Ascending aorta (tissue), 2 donors: ENCODE data around the gene CTCFL. TPM values are rescaled to one million over a fixed set of nuclear protein-coding genes. Genes with fewer than 3 reads are reported as not detected.

Source experiments
- DNase-seq, 2 donors: peaks; one replicate each; pipeline ENCODE4 v3.0.0-alpha.2; 2019; ENCODE audit warnings: low spot score in 2 of 2
- H3K27ac ChIP-seq, 2 donors: fragments of 200-600 bp; sonication (generic); one replicate each; pipeline ENCODE4 v1.5.1; 2016 to 2017; ENCODE audit warnings: mild to moderate bottlenecking in 1 of 2
- H3K27me3 ChIP-seq: fragments of 200-600 bp; sonication (generic); one replicate; pipeline ENCODE4 v1.5.1; 2017
- H3K36me3 ChIP-seq, 2 donors: fragments of 200-600 bp; sonication (generic); one replicate each; pipeline ENCODE4 v1.5.1; 2016
- H3K4me1 ChIP-seq, 2 donors: fragments of 200-600 bp; sonication (generic); one replicate each; pipeline ENCODE4 v1.5.1; 2016 to 2017; ENCODE audit warnings: mild to moderate bottlenecking in 1 of 2
- H3K4me3 ChIP-seq, 2 donors: fragments of 200-600 bp; sonication (generic); one replicate each; pipeline ENCODE4 v1.5.1; 2016 to 2017; ENCODE audit warnings: mild to moderate bottlenecking in 1 of 2
- H3K9me3 ChIP-seq, 2 donors: fragments of 200-600 bp; sonication (generic); one replicate each; pipeline ENCODE4 v1.5.1; 2016
- CTCF ChIP-seq, 3 experiments: fragments of 200-600 bp in 2 of 3; fragments of 450-650 bp in 1 of 3; sonication (generic) in 2 of 3; IDR thresholded peaks; one replicate each; pipeline ENCODE4 v1.5.1; 2016 to 2019; ENCODE audit warnings: antibody characterized with exemption in 3 of 3, mild to moderate bottlenecking in 1 of 3, moderate library complexity in 1 of 3
- intact Hi-C: fragments of 100-400 bp; cut with DNase I; formaldehyde crosslinking; loops from one replicate; pipeline ENCODE4 v1.15.1; 2023
- total RNA-seq: library from RNA; depleted of rRNA; stranded (reverse); fragments of >200 nt; gene quantifications from one replicate; pipeline ENCODE4 v1.1.0, GENCODE V29; 2016

The CTCFL gene
- total RNA-seq, 1 donor from 2014 or later, result not detected

DNA sequence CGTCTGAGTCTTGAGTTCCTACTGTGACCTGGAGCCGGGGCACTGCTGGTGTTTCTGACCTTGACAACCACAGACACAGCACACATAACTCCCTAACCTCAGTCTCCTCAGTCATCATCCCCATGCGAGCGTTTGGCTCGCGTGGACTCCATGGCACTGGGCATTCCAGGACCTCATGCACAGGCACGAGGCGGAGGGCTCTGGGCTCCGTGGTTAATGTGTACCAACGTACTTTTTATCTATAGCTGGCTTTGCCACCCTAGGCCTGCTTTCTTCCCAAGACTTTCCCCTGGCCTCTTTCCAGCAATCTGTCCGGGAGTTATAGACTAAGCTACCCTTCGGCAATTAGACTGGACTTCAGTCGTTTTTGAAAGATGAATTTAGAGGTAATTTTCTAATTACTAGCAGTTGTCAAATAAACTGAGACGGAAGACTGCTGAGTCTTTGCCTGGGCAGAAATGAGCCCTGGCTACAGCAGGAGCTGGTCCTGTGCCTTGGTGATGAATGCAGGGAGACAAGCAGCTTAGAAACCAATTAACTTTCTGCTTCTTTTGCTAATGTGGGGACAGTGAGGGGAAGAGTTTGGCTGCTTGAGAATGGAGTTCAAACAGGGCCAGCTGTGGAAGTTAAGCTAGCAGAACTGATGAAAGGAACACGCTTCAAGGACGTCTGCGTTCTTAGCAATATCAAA is 16.1 kb upstream of the CTCFL start:
- Histone ChIP-seq H3K36me3 (no peaks in the 10 kb centered on the region), H3K27me3 (no peaks in the 10 kb centered on the region), H3K4me3 (no peak overlapping the region), H3K9me3 (no peaks in the 10 kb centered on the region), H3K4me1 (no peaks in the 10 kb centered on the region), H3K27ac (no peak overlapping the region)
- intact Hi-C loops, result no loop called here
- no peak for DNase-seq
- no peak for TF ChIP-seq CTCF (IDR thresholded peaks at IDR 0.05)

DNA sequence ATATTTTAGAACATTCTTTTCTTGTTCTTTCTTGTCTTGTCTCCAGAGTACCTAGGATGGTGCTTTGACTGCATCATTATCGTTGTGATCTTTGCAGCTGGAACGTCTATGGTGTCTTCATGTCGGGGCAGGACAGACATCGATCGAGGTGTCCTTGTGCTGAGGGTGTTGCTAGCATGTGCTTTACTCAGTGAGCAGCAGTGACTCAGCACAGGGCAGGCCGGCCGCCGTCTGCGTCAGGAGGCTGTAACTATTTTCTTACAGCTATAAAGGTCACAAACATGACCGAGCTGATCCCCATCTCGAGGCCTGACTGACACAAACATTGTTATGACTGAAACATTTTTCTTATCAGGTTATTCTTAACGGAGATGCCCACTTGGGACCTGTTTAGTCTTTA is 14.9 kb upstream of the CTCFL start:
- no peaks in the 10 kb centered on the region for H3K27me3 ChIP-seq
- TF ChIP-seq CTCF (IDR thresholded peaks at IDR 0.05), result no peak
- no peaks in the 10 kb centered on the region for H3K4me1 ChIP-seq
- H3K9me3 ChIP-seq, result no peaks in the 10 kb centered on the region
- H3K4me3 ChIP-seq, result no peak overlapping the region
- DNase-seq, result no peak
- intact Hi-C loops, result no loop called here
- H3K36me3 ChIP-seq, result no peaks in the 10 kb centered on the region
- H3K27ac ChIP-seq, result no peak overlapping the region

- intact Hi-C loops, result no loop called here
- H3K9me3 ChIP-seq, result no peaks in the 10 kb centered on the region
- H3K27me3 ChIP-seq, result no peaks in the 10 kb centered on the region
- H3K4me3 ChIP-seq, result no peak overlapping the region
- no peak for TF ChIP-seq CTCF (IDR thresholded peaks at IDR 0.05)
- no peaks in the 10 kb centered on the region for H3K36me3 ChIP-seq
- no peak for DNase-seq
- no peak overlapping the region for H3K27ac ChIP-seq
- no peaks in the 10 kb centered on the region for H3K4me1 ChIP-seq
Measured at GRCh38 chr20:57537822-57538221, 12.9 kb upstream of the CTCFL start.

- no peak overlapping the region for H3K4me3 ChIP-seq
- no peaks in the 10 kb centered on the region for H3K36me3 ChIP-seq
- no peaks in the 10 kb centered on the region for H3K4me1 ChIP-seq
- no peaks in the 10 kb centered on the region for H3K27me3 ChIP-seq
- H3K27ac ChIP-seq, result no peak overlapping the region
- no peaks in the 10 kb centered on the region for H3K9me3 ChIP-seq
- TF ChIP-seq CTCF (IDR thresholded peaks at IDR 0.05), result no peak
- no peak for DNase-seq
- intact Hi-C loops, result no loop called here
Measured at GRCh38 chr20:57536771-57537724, 12.1 kb upstream of the CTCFL start.

GRCh38 chr20:57536120-57536708 is 11.3 kb upstream of the CTCFL start:
- H3K36me3 ChIP-seq, result no peaks in the 10 kb centered on the region
- H3K27me3 ChIP-seq, result no peaks in the 10 kb centered on the region
- no peak overlapping the region for H3K4me3 ChIP-seq
- no peak for DNase-seq
- H3K9me3 ChIP-seq, result no peaks in the 10 kb centered on the region
- no peaks in the 10 kb centered on the region for H3K4me1 ChIP-seq
- TF ChIP-seq CTCF (IDR thresholded peaks at IDR 0.05), result no peak
- H3K27ac ChIP-seq, result no peak overlapping the region
- intact Hi-C loops, result no loop called here
